DOHH2 (cell line): ENCODE measurements around the gene SLC5A9.

Source experiments
- H3F3A ChIP-seq: fragments of 200-600 bp; sonication (generic), shearing (Covaris generic); 2 replicates; pipeline ENCODE4 v1.6.0; 2016; ENCODE audit warnings: antibody characterized with exemption, mild to moderate bottlenecking; ENCODE audit not compliant: control insufficient read depth, insufficient read depth
- H3K27ac ChIP-seq: fragments of 200-600 bp; sonication (generic); 2 replicates; pipeline ENCODE4 v1.5.1; 2014; ENCODE audit warnings: low read depth, mild to moderate bottlenecking, low read length, moderate library complexity
- H3K27me3 ChIP-seq: fragments of 200-600 bp; sonication (generic); 2 replicates; pipeline ENCODE4 v1.6.1; 2014; ENCODE audit warnings: mild to moderate bottlenecking, low read length, mixed read lengths; ENCODE audit not compliant: control insufficient read depth
- H3K36me3 ChIP-seq: fragments of 200-600 bp; sonication (generic); 2 replicates; pipeline ENCODE4 v1.6.1; 2014; ENCODE audit warnings: mild to moderate bottlenecking, low read length, moderate library complexity, mixed read lengths; ENCODE audit not compliant: control insufficient read depth
- H3K4me1 ChIP-seq: fragments of 200-600 bp; sonication (generic); 2 replicates; pipeline ENCODE4 v1.6.1; 2014; ENCODE audit warnings: mild to moderate bottlenecking, low read length, mixed read lengths; ENCODE audit not compliant: control insufficient read depth
- H3K4me2 ChIP-seq: fragments of 200-600 bp; sonication (generic); 2 replicates; pipeline ENCODE4 v1.6.0; 2014; ENCODE audit warnings: mild to moderate bottlenecking, low read length, moderate library complexity
- H3K4me3 ChIP-seq: fragments of 200-600 bp; sonication (generic); 2 replicates; pipeline ENCODE4 v1.5.1; 2014; ENCODE audit warnings: mild to moderate bottlenecking, low read length, mixed read lengths
- H3K79me2 ChIP-seq: fragments of 200-600 bp; sonication (generic); 2 replicates; pipeline ENCODE4 v1.6.1; 2014; ENCODE audit warnings: mild to moderate bottlenecking, low read length, mixed read lengths; ENCODE audit not compliant: control insufficient read depth
- H3K9me2 ChIP-seq: fragments of 200-600 bp; sonication (generic); replicated peaks from 2 replicates; pipeline ENCODE4 v1.6.1; 2014; ENCODE audit warnings: mild to moderate bottlenecking, low read length, mixed read lengths; ENCODE audit not compliant: control insufficient read depth
- H3K9me3 ChIP-seq: fragments of 200-600 bp; sonication (generic); 2 replicates; pipeline ENCODE4 v1.6.1; 2014; ENCODE audit warnings: antibody characterized with exemption, low read length, mixed read lengths; ENCODE audit not compliant: control insufficient read depth, insufficient read depth
- H4K20me1 ChIP-seq: fragments of 200-600 bp; sonication (generic); 2 replicates; pipeline ENCODE4 v1.6.0; 2014; ENCODE audit warnings: low read depth, mild to moderate bottlenecking, antibody characterized with exemption, low read length, moderate library complexity; ENCODE audit not compliant: control insufficient read depth, insufficient read depth
- EZH2phosphoT487 ChIP-seq: fragments of 200-600 bp; sonication (generic); IDR thresholded peaks from 2 replicates; pipeline ENCODE4 v1.6.1; 2017; ENCODE audit warnings: borderline replicate concordance, mild to moderate bottlenecking, antibody characterized with exemption, low read length, moderate library complexity, mixed read lengths
- TF ChIP-seq, protein P1 (sequence below): fragments of 200-600 bp; sonication (generic); IDR thresholded peaks from one replicate; pipeline ENCODE4 v1.5.1; 2014; ENCODE audit warnings: antibody characterized with exemption, mild to moderate bottlenecking, low read depth, low read length; ENCODE audit not compliant: poor library complexity, severe bottlenecking

The SLC5A9 gene

DNA sequence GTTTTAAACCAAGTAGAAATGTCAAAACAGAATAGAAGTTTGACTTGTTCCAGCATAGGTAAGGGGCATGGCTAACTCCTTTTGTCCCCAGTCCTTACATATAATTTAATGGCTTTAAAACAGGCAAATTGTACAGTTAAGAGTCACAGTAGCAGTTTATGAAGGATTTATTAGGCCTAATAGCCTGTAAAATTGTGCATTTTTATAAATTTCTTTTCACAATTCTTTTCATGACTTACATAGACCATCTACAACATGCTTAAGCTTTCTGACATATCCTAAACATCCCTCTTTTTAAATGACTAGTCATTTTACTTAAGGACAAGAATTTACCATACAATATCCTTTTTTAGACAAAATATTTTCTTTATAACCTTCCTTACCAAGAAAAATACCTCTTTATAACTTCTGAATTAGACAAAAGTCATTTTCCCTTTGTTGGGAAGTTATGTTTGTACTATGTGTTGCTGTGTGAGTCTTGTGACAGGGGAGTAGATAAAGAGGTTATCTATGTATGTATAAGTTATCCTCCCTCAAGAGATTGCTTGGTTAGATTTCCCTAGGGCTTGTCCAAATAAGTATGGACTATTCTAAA is 34.5 kb upstream of the SLC5A9 start:
- Histone ChIP-seq H3K27me3 (no peaks in the 10 kb centered on the region), H3K79me2 (no peaks in the 10 kb centered on the region), H3K9me2 (no peaks in the 10 kb centered on the region), H3K4me3 (no peak overlapping the region), H3K4me1 (no peaks in the 10 kb centered on the region), H3K27ac (no peak overlapping the region), H3K9me3 (peaks cover 12% of the 10 kb centered on the region; the same call in 1 of the 2 replicates), H3F3A (no peaks in the 10 kb centered on the region), H3K36me3 (no peaks in the 10 kb centered on the region), H4K20me1 (no peaks in the 10 kb centered on the region), H3K4me2 (no peak overlapping the region)
- no peak for TF ChIP-seq EZH2phosphoT487
- TF ChIP-seq, protein P1, sequence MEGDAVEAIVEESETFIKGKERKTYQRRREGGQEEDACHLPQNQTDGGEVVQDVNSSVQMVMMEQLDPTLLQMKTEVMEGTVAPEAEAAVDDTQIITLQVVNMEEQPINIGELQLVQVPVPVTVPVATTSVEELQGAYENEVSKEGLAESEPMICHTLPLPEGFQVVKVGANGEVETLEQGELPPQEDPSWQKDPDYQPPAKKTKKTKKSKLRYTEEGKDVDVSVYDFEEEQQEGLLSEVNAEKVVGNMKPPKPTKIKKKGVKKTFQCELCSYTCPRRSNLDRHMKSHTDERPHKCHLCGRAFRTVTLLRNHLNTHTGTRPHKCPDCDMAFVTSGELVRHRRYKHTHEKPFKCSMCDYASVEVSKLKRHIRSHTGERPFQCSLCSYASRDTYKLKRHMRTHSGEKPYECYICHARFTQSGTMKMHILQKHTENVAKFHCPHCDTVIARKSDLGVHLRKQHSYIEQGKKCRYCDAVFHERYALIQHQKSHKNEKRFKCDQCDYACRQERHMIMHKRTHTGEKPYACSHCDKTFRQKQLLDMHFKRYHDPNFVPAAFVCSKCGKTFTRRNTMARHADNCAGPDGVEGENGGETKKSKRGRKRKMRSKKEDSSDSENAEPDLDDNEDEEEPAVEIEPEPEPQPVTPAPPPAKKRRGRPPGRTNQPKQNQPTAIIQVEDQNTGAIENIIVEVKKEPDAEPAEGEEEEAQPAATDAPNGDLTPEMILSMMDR, result no peak

DNA sequence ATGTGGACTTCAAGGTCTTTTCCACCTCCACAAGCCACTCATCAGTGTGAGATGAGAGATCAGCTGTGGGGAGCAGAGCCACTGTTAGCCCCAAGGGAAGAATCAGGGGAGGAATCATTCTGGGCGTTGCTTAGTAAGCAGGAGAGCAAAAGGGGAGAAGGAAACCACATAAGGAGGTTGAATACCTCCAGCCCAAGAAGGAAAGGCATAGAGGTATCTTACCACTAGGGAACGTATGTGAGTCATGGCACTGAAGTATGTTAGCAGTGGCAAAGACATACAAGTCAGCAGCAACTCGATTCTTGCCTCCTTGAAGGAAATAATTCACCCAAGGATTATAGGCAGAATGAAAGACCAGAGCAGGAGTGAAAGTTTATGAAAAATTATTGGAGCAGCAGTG is 31.6 kb upstream of the SLC5A9 start:
- Histone ChIP-seq H3K79me2 (no peaks in the 10 kb centered on the region), H3K4me1 (no peaks in the 10 kb centered on the region), H3K9me3 (peaks cover 12% of the 10 kb centered on the region; the same call in 1 of the 2 replicates), H3K9me2 (no peaks in the 10 kb centered on the region), H3K27ac (no peak overlapping the region), H4K20me1 (no peaks in the 10 kb centered on the region), H3K36me3 (no peaks in the 10 kb centered on the region), H3F3A (no peaks in the 10 kb centered on the region), H3K4me3 (no peak overlapping the region), H3K4me2 (no peak overlapping the region), H3K27me3 (no peaks in the 10 kb centered on the region)
- TF ChIP-seq EZH2phosphoT487, result no peak
- TF ChIP-seq, protein P1, result no peak

DNA sequence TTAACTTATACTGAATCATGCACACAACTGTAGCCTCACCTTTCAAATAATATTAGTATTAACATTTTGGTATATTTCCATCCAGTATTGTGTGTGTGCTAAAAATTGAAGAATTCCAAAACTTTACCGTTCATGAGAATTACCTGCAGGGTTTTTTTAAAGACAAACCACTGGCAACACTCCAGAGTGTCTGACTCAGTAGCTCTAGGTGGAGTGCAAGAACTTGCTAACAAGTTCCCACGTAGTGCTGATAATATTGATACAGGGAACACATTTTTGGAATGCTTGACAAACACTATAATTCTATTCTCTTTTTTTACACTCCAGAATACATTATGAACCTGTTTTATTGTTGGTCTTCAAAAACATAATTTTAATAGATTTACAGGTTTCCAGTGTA is 27.7 kb upstream of the SLC5A9 start:
- H3K79me2 ChIP-seq, result no peaks in the 10 kb centered on the region

More for the DNA sequence above, 27.7 kb upstream of the SLC5A9 start:
- H3K4me3 ChIP-seq, result no peak overlapping the region
- TF ChIP-seq, protein P1, result no peak
- TF ChIP-seq EZH2phosphoT487, result no peak
- H3K9me2 ChIP-seq, result no peaks in the 10 kb centered on the region
- no peaks in the 10 kb centered on the region for H3K9me3 ChIP-seq
- H4K20me1 ChIP-seq, result no peaks in the 10 kb centered on the region
- H3K4me2 ChIP-seq, result no peak overlapping the region
- no peaks in the 10 kb centered on the region for H3K27me3 ChIP-seq
- H3F3A ChIP-seq, result no peaks in the 10 kb centered on the region
- H3K27ac ChIP-seq, result no peak overlapping the region
- H3K4me1 ChIP-seq, result no peaks in the 10 kb centered on the region
- no peaks in the 10 kb centered on the region for H3K36me3 ChIP-seq
